ENCODE data around the gene CNN3.

Gene CNN3

GRCh38 chr1:94928293-94928939 lies 1.5 kb upstream of the CNN3 start:
- TF ChIP-seq CTCF (IDR thresholded peaks at IDR 0.05; ENCODE audit: low read depth, low read length) = no peak

GRCh38 chr1:94927405-94928175 lies 680 bp upstream of the CNN3 start:
- no peak for DNase-seq (ENCODE audit: extremely low read depth, low read depth)
- no peak for TF ChIP-seq CTCF (IDR thresholded peaks at IDR 0.05; ENCODE audit: low read depth, low read length)

More at GRCh38 chr1:94928293-94928939, 1.5 kb upstream of the CNN3 start:
- no peak for DNase-seq (ENCODE audit: extremely low read depth, low read depth)

GRCh38 chr1:94926126-94926914 lies 590 bp downstream of the CNN3 start:
- peak; percentile 41 for TF ChIP-seq CTCF (IDR thresholded peaks at IDR 0.05; ENCODE audit: low read depth, low read length)

GRCh38 chr1:94925561-94926125 lies 1.3 kb downstream of the CNN3 start:
- peak; percentile 65 for DNase-seq (ENCODE audit: extremely low read depth, low read depth)

More at GRCh38 chr1:94926126-94926914, 590 bp downstream of the CNN3 start:
- no peak for DNase-seq (ENCODE audit: extremely low read depth, low read depth)

GRCh38 chr1:94925004-94925403 lies 1.9 kb downstream of the CNN3 start:
- no peak for DNase-seq (ENCODE audit: extremely low read depth, low read depth)
- TF ChIP-seq CTCF (IDR thresholded peaks at IDR 0.05; ENCODE audit: low read depth, low read length) = no peak

More at GRCh38 chr1:94925561-94926125, 1.3 kb downstream of the CNN3 start:
- no peak; the same call in 1 of the 2 replicates for TF ChIP-seq CTCF (IDR thresholded peaks at IDR 0.05; ENCODE audit: low read depth, low read length)

GRCh38 chr1:94922761-94923331 lies 4.1 kb downstream of the CNN3 start:
- no peak for TF ChIP-seq CTCF (IDR thresholded peaks at IDR 0.05; ENCODE audit: low read depth, low read length)
- no peak for DNase-seq (ENCODE audit: extremely low read depth, low read depth)
